Activated CD4-positive, CD25-positive, alpha-beta regulatory T cell treated with anti-CD3 and anti-CD28 coated beads, Interleukin-2, amount 50 U/mL, for 24 hours (primary cell): ENCODE results near the gene WNT7A.

Source experiments
- ATAC-seq, 2 donors: fragments of 150-1000 bp; cut with Tn5 transposase; one replicate each; pipeline ENCODE4 v1.10.0; 2021; ENCODE audit warnings: mild to moderate bottlenecking in 1 of 2, moderate library complexity in 1 of 2

WNT7A gene

GRCh38 chr3:13768453-13768852 is 111.4 kb downstream of the WNT7A start:
- no peak for ATAC-seq

GRCh38 chr3:13767896-13768295 is 112.0 kb downstream of the WNT7A start:
- ATAC-seq: no peak

GRCh38 chr3:13767030-13767429 is 112.8 kb downstream of the WNT7A start:
- peak in 1 of 2 donors; percentile 13 for ATAC-seq
